Measurements from ENCODE around the gene DOCK8.
"Not testable (repeated sequence)": the region's sequence is repeated elsewhere in the genome, so short reads cannot be mapped to it uniquely, and the experiment has no call there.

DOCK8 gene

DNA sequence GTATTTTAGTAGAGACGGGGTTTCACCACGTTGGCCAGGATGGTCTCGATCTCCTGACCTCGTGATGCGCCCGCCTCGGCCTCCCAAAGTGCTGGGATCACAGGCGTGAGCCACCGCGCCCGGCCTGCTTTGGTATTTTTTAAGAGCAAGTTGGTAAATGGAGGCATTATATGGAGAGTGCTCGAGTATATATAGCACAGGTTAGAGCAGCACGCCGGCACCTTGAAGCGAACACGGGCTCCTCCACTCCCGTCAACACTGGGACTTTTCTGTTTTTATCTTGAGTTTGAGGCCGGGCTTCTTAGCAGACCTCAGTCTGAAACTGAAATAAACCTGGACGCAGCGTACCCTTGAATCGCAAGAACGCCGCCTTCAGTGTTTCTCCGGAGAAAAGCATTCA, 764 bp upstream of the DOCK8 start:
- H3K9ac ChIP-seq (ENCODE audit: low read length in 2 of 2); H3K9me3 ChIP-seq (ENCODE audit: control insufficient read depth in 2 of 2, low read length in 2 of 2); H3K4me1 ChIP-seq (ENCODE audit: control insufficient read depth, insufficient read depth, low read length); H3K27ac ChIP-seq (ENCODE audit: low read length); H3K36me3 ChIP-seq (ENCODE audit: control insufficient read depth in 2 of 2, insufficient read depth in 2 of 2, low read length in 2 of 2): not testable (repeated sequence)
- H3K4me3 ChIP-seq (ENCODE audit: low read length in 2 of 2) = peak overlapping the region in 1 of 2 donors; percentile 25
- peaks cover 8 to 16% of the 10 kb centered on the region in 2 donors for H3K27me3 ChIP-seq (ENCODE audit: control insufficient read depth in 1 of 2, insufficient read depth in 2 of 2, low read length in 2 of 2)

GRCh38 chr9:214351-214647, 366 bp upstream of the DOCK8 start:
- H3K36me3 ChIP-seq (ENCODE audit: control insufficient read depth in 2 of 2, insufficient read depth in 2 of 2, low read length in 2 of 2) = no peaks in the 10 kb centered on the region
- H3K27me3 ChIP-seq (ENCODE audit: control insufficient read depth in 1 of 2, insufficient read depth in 2 of 2, low read length in 2 of 2) = peaks cover 8 to 16% of the 10 kb centered on the region in 2 donors
- H3K9me3 ChIP-seq (ENCODE audit: control insufficient read depth in 2 of 2, low read length in 2 of 2) = no peaks in the 10 kb centered on the region
- H3K4me3 ChIP-seq (ENCODE audit: low read length in 2 of 2) = peak overlapping the region; percentile 25 to 61
- no peak overlapping the region for H3K27ac ChIP-seq (ENCODE audit: low read length)
- no peaks in the 10 kb centered on the region for H3K4me1 ChIP-seq (ENCODE audit: control insufficient read depth, insufficient read depth, low read length)
- no peak overlapping the region for H3K9ac ChIP-seq (ENCODE audit: low read length in 2 of 2)

DNA sequence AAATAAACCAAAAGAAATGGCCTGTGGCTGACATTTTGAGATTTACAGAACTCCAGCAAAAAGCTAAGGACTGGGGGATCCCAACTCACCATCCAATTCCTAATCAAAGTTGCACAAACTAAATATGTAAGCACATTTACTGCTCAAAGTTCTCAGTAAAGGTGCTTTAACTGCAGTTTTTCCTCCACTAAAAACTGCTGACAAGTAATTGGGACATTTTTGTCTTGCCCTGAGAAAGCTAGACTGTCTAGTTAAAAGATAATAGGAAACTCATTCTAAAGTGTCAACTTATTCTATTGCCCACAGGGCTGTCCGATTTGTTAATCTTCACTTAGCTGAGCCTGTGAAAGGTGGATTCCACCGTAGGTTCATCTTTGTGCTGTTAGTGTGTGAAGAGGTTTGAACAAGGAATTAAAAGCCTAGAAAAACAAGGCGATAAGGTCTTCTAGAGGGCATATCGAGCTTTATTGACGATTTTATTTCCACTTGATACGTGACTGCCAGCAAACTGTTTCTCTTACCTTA, 1.0 kb downstream of the DOCK8 start:
- Histone ChIP-seq H3K27ac (ENCODE audit: low read length) (no peak overlapping the region), H3K9ac (ENCODE audit: low read length in 2 of 2) (no peak overlapping the region), H3K9me3 (ENCODE audit: control insufficient read depth in 2 of 2, low read length in 2 of 2) (no peaks in the 10 kb centered on the region), H3K36me3 (ENCODE audit: control insufficient read depth in 2 of 2, insufficient read depth in 2 of 2, low read length in 2 of 2) (no peaks in the 10 kb centered on the region), H3K27me3 (ENCODE audit: control insufficient read depth in 1 of 2, insufficient read depth in 2 of 2, low read length in 2 of 2) (peaks cover 8 to 16% of the 10 kb centered on the region in 2 donors), H3K4me1 (ENCODE audit: control insufficient read depth, insufficient read depth, low read length) (no peaks in the 10 kb centered on the region), H3K4me3 (ENCODE audit: low read length in 2 of 2) (peak overlapping the region; percentile 50 to 61)

DNA sequence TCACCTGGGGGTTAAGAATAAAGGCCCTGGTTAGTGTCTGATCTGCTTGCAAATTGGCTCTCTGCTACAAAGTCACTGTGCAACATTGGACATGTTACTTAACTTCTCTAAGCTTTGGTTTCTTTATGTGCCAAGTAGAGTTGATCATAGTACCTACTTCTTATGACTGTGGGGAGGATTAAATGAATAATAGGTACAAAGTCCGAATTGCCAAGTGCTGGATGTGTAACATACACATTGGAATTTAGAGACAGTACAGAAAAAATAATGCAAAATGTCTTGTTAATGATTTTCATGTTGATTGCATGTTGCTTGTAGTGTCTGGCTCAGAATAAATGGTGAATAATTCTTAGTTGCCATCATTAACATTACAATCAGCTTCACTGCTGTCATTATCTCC, 2.2 kb downstream of the DOCK8 start:
- Histone ChIP-seq H3K9ac (ENCODE audit: low read length in 2 of 2) (no peak overlapping the region), H3K4me3 (ENCODE audit: low read length in 2 of 2) (no peak overlapping the region)

DNA sequence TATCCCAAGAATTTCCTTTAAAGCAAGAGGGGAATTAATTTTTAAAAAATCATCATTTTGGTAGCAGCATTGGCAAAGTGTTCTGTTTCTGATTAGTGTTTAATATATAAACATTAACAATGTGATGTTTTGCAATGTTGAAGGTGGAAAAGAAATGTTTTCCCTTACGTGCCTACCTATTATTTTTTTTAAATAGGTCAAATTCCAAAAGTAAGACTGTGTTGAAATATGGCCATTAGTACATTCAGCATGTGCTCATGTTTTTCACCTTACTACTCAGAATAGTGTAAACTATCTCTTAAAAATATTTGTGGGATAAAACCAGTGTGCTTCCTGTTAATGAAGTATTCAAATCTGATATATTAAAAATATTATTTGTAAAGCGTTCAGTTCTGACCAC, 3.3 kb downstream of the DOCK8 start:
- no peaks in the 10 kb centered on the region for H3K9me3 ChIP-seq (ENCODE audit: control insufficient read depth in 2 of 2, low read length in 2 of 2)
- H3K27me3 ChIP-seq (ENCODE audit: control insufficient read depth in 1 of 2, insufficient read depth in 2 of 2, low read length in 2 of 2) = peaks cover 8 to 16% of the 10 kb centered on the region in 2 donors
- no peaks in the 10 kb centered on the region for H3K36me3 ChIP-seq (ENCODE audit: control insufficient read depth in 2 of 2, insufficient read depth in 2 of 2, low read length in 2 of 2)
- H3K4me1 ChIP-seq (ENCODE audit: control insufficient read depth, insufficient read depth, low read length) = no peaks in the 10 kb centered on the region
- no peak overlapping the region for H3K9ac ChIP-seq (ENCODE audit: low read length in 2 of 2)
- H3K27ac ChIP-seq (ENCODE audit: low read length) = no peak overlapping the region
- H3K4me3 ChIP-seq (ENCODE audit: low read length in 2 of 2) = no peak overlapping the region

More for the DNA sequence above, 2.2 kb downstream of the DOCK8 start:
- no peaks in the 10 kb centered on the region for H3K9me3 ChIP-seq (ENCODE audit: control insufficient read depth in 2 of 2, low read length in 2 of 2)
- peaks cover 8 to 16% of the 10 kb centered on the region in 2 donors for H3K27me3 ChIP-seq (ENCODE audit: control insufficient read depth in 1 of 2, insufficient read depth in 2 of 2, low read length in 2 of 2)
- no peaks in the 10 kb centered on the region for H3K36me3 ChIP-seq (ENCODE audit: control insufficient read depth in 2 of 2, insufficient read depth in 2 of 2, low read length in 2 of 2)
- no peaks in the 10 kb centered on the region for H3K4me1 ChIP-seq (ENCODE audit: control insufficient read depth, insufficient read depth, low read length)
- H3K27ac ChIP-seq (ENCODE audit: low read length) = no peak overlapping the region

GRCh38 chr9:219036-219435, 4.4 kb downstream of the DOCK8 start:
- H3K9ac ChIP-seq (ENCODE audit: low read length in 2 of 2); H3K27ac ChIP-seq (ENCODE audit: low read length); H3K9me3 ChIP-seq (ENCODE audit: control insufficient read depth in 2 of 2, low read length in 2 of 2); H3K36me3 ChIP-seq (ENCODE audit: control insufficient read depth in 2 of 2, insufficient read depth in 2 of 2, low read length in 2 of 2); H3K4me1 ChIP-seq (ENCODE audit: control insufficient read depth, insufficient read depth, low read length); H3K4me3 ChIP-seq (ENCODE audit: low read length in 2 of 2): not testable (repeated sequence)
- peaks cover 8 to 16% of the 10 kb centered on the region in 2 donors for H3K27me3 ChIP-seq (ENCODE audit: control insufficient read depth in 1 of 2, insufficient read depth in 2 of 2, low read length in 2 of 2)

DNA sequence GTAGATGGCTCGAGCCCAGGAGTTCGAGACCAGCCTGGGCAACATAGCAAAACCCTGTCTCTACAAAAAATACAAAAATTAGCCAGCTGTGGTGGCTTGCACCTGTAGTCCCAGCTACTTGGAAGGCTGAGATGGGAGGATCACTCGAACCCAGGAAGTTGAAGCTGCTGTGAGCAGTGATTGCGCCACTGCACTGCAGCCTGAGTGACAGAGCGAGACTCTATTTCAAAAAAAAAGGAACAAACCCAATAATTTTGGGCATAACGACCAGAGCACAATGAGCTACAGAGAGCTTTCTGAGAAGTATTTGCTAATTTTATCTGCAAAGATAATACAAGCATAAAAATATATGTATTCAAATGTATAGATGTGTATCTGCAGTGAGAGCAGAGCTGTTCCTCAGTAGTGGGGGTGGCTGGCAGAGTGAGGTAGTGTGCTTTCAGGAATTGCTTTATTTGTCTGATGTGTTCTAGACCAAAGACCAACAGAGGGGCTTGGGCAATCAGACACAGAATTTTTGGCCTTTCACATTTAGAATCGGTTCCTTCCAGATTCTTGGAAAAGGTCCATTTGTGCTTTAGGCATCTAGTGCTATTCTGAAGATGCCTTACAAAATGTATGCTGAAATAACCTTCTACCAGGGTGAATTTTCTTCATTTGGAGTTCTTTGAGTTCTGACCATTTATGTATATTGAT, 5.2 kb downstream of the DOCK8 start:
- Histone ChIP-seq H3K9ac (ENCODE audit: low read length in 2 of 2) (no peak overlapping the region), H3K4me3 (ENCODE audit: low read length in 2 of 2) (no peak overlapping the region), H3K27me3 (ENCODE audit: control insufficient read depth in 1 of 2, insufficient read depth in 2 of 2, low read length in 2 of 2) (peaks cover 7 to 16% of the 10 kb centered on the region in 2 donors), H3K9me3 (ENCODE audit: control insufficient read depth in 2 of 2, low read length in 2 of 2) (no peaks in the 10 kb centered on the region), H3K36me3 (ENCODE audit: control insufficient read depth in 2 of 2, insufficient read depth in 2 of 2, low read length in 2 of 2) (no peaks in the 10 kb centered on the region), H3K4me1 (ENCODE audit: control insufficient read depth, insufficient read depth, low read length) (no peaks in the 10 kb centered on the region), H3K27ac (ENCODE audit: low read length) (no peak overlapping the region)

DNA sequence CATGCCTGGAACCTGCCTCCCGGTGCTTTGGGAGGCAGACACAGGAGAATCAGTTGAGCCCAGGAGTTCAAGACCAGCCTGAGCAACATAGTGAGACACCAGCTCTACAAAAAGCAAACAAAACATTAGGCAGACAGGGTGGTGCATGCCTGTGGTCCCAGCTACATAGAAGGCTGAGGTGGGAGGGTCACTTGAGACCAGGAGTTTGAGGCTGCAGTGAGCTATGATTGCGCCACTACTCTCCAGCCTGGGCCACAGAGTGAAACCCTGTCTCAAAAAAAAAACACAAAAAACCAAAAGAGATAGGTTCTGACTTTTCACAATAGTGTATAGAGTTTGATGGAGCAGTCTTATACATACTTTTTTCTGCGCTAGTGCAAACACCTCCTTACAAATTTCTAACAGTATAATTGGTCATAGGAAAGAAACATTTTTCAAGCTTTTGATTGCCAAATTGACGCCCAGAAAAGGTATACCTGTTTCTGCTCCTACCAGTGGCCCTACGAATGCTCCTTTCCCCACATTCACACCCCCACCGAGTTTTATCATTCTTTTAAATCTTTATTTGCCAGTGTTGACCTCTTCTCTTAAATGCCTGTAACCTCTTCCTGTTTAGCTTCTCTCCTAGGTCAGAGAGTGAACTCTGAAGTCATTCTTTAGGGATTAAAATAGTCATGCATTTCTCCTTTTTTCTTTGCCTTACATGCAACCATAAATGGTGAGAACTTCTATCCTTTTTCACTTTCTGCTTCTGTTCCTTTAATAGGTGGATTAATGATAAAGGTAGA, 7.5 kb downstream of the DOCK8 start:
- Histone ChIP-seq H3K9me3 (ENCODE audit: control insufficient read depth in 2 of 2, low read length in 2 of 2) (no peaks in the 10 kb centered on the region), H3K27ac (ENCODE audit: low read length) (no peak overlapping the region), H3K4me1 (ENCODE audit: control insufficient read depth, insufficient read depth, low read length) (no peaks in the 10 kb centered on the region), H3K27me3 (ENCODE audit: control insufficient read depth in 1 of 2, insufficient read depth in 2 of 2, low read length in 2 of 2) (peaks cover under 1 to 3% of the 10 kb centered on the region in 2 donors), H3K36me3 (ENCODE audit: control insufficient read depth in 2 of 2, insufficient read depth in 2 of 2, low read length in 2 of 2) (no peaks in the 10 kb centered on the region), H3K4me3 (ENCODE audit: low read length in 2 of 2) (no peak overlapping the region), H3K9ac (ENCODE audit: low read length in 2 of 2) (no peak overlapping the region)

- Histone ChIP-seq H3K9me3 (ENCODE audit: control insufficient read depth in 2 of 2, low read length in 2 of 2) (peaks cover 0 to 2% of the 10 kb centered on the region in 2 donors), H3K4me1 (ENCODE audit: control insufficient read depth, insufficient read depth, low read length) (no peaks in the 10 kb centered on the region), H3K27me3 (ENCODE audit: control insufficient read depth in 1 of 2, insufficient read depth in 2 of 2, low read length in 2 of 2) (peaks cover 0 to 3% of the 10 kb centered on the region in 2 donors), H3K9ac (ENCODE audit: low read length in 2 of 2) (no peak overlapping the region), H3K27ac (ENCODE audit: low read length) (no peak overlapping the region), H3K4me3 (ENCODE audit: low read length in 2 of 2) (no peak overlapping the region), H3K36me3 (ENCODE audit: control insufficient read depth in 2 of 2, insufficient read depth in 2 of 2, low read length in 2 of 2) (no peaks in the 10 kb centered on the region)
Observed at GRCh38 chr9:223152-223551, 8.5 kb downstream of the DOCK8 start.

DNA sequence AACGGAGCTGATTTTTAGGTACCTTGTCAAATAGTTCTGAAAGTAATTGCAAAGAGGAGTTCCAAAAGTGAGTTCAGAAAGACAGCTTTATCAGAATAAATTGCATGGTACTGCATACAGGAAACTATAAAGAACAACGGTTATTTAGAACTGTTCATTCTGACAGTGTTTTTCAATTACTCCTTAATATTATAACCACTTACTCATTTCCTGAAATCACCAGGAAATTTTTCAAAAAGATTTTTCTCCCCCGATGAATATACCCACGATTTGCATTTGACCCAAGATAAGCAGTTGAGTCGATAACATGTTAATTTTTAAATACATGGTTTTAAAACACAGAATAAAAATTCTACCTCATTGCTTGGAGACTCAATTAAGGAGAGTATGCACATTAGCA, 9.4 kb downstream of the DOCK8 start:
- no peak overlapping the region for H3K27ac ChIP-seq (ENCODE audit: low read length)
- no peak overlapping the region for H3K9ac ChIP-seq (ENCODE audit: low read length in 2 of 2)
- peaks cover 0 to 3% of the 10 kb centered on the region in 2 donors for H3K27me3 ChIP-seq (ENCODE audit: control insufficient read depth in 1 of 2, insufficient read depth in 2 of 2, low read length in 2 of 2)
- H3K4me3 ChIP-seq (ENCODE audit: low read length in 2 of 2) = no peak overlapping the region
- H3K36me3 ChIP-seq (ENCODE audit: control insufficient read depth in 2 of 2, insufficient read depth in 2 of 2, low read length in 2 of 2) = no peaks in the 10 kb centered on the region
- no peaks in the 10 kb centered on the region for H3K4me1 ChIP-seq (ENCODE audit: control insufficient read depth, insufficient read depth, low read length)
- H3K9me3 ChIP-seq (ENCODE audit: control insufficient read depth in 2 of 2, low read length in 2 of 2) = peaks cover 0 to 2% of the 10 kb centered on the region in 2 donors
